ENCODE data around the gene ACAA1. TPM values are rescaled to one million over a fixed set of nuclear protein-coding genes. Genes with fewer than 3 reads are reported as not detected.
A peak's percentile ranks its signal among the peaks of the same experiment; 100 is the strongest.

ACAA1 gene
- total and polyA plus RNA-seq, 2 of the 13 experiments (the other 11 are each of a cell fraction or from before 2014, with no cell fraction given), result 60.8 to 188 TPM

GRCh38 chr3:38127611-38128302 lies 9.2 kb downstream of the ACAA1 start:
- in situ Hi-C loops (cut with HindIII; ENCODE audit: extremely low pct_ligation_motif_present, low pct_unique_long_range_greater_than_20kb), result loop anchor here (25.0 kb wide), 1 partner anchor 335 kb away; the partner anchor contains the start of gene ACVR2B
- ChIA-PET POLR2A (interaction anchor here (0.7 to 6.9 kb wide), 3 partner anchors 9 to 264 kb away, joined by 3 to 87 read pairs (median 8); partner anchors contain the start of gene ACAA1), CTCF (ENCODE audit: low intra/inter-chr PET ratio, low total read pairs) (no interaction called here)
- Histone ChIP-seq H3K79me2 (ENCODE audit: insufficient read depth, low read length) (peaks cover 49% of the 10 kb centered on the region), H3K9me3 (ENCODE audit: low read length) (no peaks in the 10 kb centered on the region), H3K4me1 (ENCODE audit: insufficient read depth, low read length) (peaks cover 95% of the 10 kb centered on the region), H3K36me3 (replicated peaks in 1 of 2; ENCODE audit: control insufficient read depth in 1 of 2, insufficient read depth in 2 of 2, low read length in 2 of 2) (peaks cover 42 to 92% of the 10 kb centered on the region in 2 experiments), H2AFZ (ENCODE audit: low read length) (no peak overlapping the region), H3K9ac (ENCODE audit: insufficient read depth, low read depth, low read length) (no peak overlapping the region), H4K20me1 (ENCODE audit: insufficient read depth, low read length) (peaks cover 52% of the 10 kb centered on the region), H3K27ac (ENCODE audit: extremely low read length, insufficient read depth, low read length) (peak overlapping the region; percentile 41), H3K4me3 (replicated peaks in 1 of 3; ENCODE audit: insufficient read depth in 1 of 3, low read depth in 2 of 3, low read length in 3 of 3) (no peak overlapping the region), H3K27me3 (ENCODE audit: control insufficient read depth in 1 of 2, insufficient read depth in 2 of 2, low read length in 2 of 2) (no peaks in the 10 kb centered on the region), H3K4me2 (ENCODE audit: low read depth, low read length) (0 out of 2 replicates have a peak overlapping the region, but pooled peaks have one; percentile 7)
- WGBS (ENCODE audit: low lambda C conversion rate), result 98% methylated on average over 4 of the region's 4 CpGs
- intact Hi-C loops (cut with micrococcal nuclease; ENCODE audit: unreplicated experiment), result no loop called here
- no TSS peak for BruUV-seq (replicated peaks)
- no peak for ATAC-seq
- FAIRE-seq, result no peak
- no peak for DNase-seq (ENCODE audit: low spot score)
- TF ChIP-seq POLR2A (IDR thresholded peaks at IDR 0.05; ENCODE audit: insufficient read depth in 1 of 2, low read depth in 2 of 2, low read length in 2 of 2) (peak in 1 of 2 experiments; percentile 31; a peak in 1 of 4 replicates), NONO (IDR thresholded peaks at IDR 0.05) (no peak), NONO (CRISPR knock-in tag; conservative IDR thresholded peaks at IDR 0.05) (peak; percentile 40; the same call in 1 of the 2 replicates), MXD1 (CRISPR knock-in tag; IDR thresholded peaks at IDR 0.05) (no peak), RFXANK (CRISPR knock-in tag; IDR thresholded peaks at IDR 0.05) (no peak), ATRX (CRISPR knock-in tag; IDR thresholded peaks at IDR 0.05; ENCODE audit: borderline replicate concordance) (no peak), ZNF841 (CRISPR knock-in tag; IDR thresholded peaks at IDR 0.05; ENCODE audit: borderline replicate concordance) (no peak), ZFP91 (CRISPR knock-in tag; IDR thresholded peaks at IDR 0.05; ENCODE audit: borderline replicate concordance) (no peak), HOXA3 (CRISPR knock-in tag; IDR thresholded peaks at IDR 0.05) (no peak), MBNL3 (CRISPR knock-in tag; conservative IDR thresholded peaks at IDR 0.05) (no peak), SALL1 (CRISPR knock-in tag; IDR thresholded peaks at IDR 0.05) (no peak), SRF (IDR thresholded peaks at IDR 0.05; ENCODE audit: low read depth, low read length) (no peak), E2F2 (CRISPR knock-in tag; IDR thresholded peaks at IDR 0.05; ENCODE audit: borderline replicate concordance) (no peak), E2F5 (CRISPR knock-in tag; conservative IDR thresholded peaks at IDR 0.05) (no peak), ETV5 (CRISPR knock-in tag; IDR thresholded peaks at IDR 0.05; ENCODE audit: borderline replicate concordance) (0 out of 2 replicates have a peak, but pooled peaks have one; percentile 18), THRA (CRISPR knock-in tag; IDR thresholded peaks at IDR 0.05; ENCODE audit: borderline replicate concordance) (no peak), ZNF879 (CRISPR knock-in tag; IDR thresholded peaks at IDR 0.05) (no peak)
